A549 (cell line): ENCODE results near the gene NKAIN2.

ENCODE experiments used
- ATOH8 ChIP-seq: fragments of 250-450 bp; sonication (Bioruptor Pico); IDR thresholded peaks from 2 replicates; pipeline ENCODE4 v1.5.0; 2020; ENCODE audit warnings: low read depth, mild to moderate bottlenecking, moderate library complexity
- CEBPB ChIP-seq, 2 experiments: fragments of >200 bp in 1 of 2; sonication (Bioruptor Twin) in 1 of 2; formaldehyde crosslinking in 1 of 2; IDR thresholded peaks; 2 replicates each; pipeline ENCODE4 v1.6.1; 2012 to 2016
- CTCF ChIP-seq: fragments of >200 bp; sonication (Bioruptor Twin); formaldehyde crosslinking; IDR thresholded peaks from 3 replicates; pipeline ENCODE4 v1.5.1; 2016
- ESRRA ChIP-seq: fragments of 150-350 bp; IDR thresholded peaks from 2 replicates; pipeline ENCODE4 v1.6.1; 2014; ENCODE audit warnings: mild to moderate bottlenecking, low read length, borderline replicate concordance
- GATA3 ChIP-seq: IDR thresholded peaks from 2 replicates; pipeline ENCODE4 v1.6.1; 2012; ENCODE audit warnings: borderline replicate concordance
- PHF8 ChIP-seq: fragments of 200-600 bp; sonication (generic); IDR thresholded peaks from 2 replicates; pipeline ENCODE4 v1.6.1; 2016; ENCODE audit warnings: low read depth, mild to moderate bottlenecking, antibody characterized with exemption, moderate library complexity, borderline replicate concordance
- POLR2A ChIP-seq: IDR thresholded peaks from 2 replicates; pipeline ENCODE4 v1.6.1; 2012; ENCODE audit warnings: mild to moderate bottlenecking, low read length
- RAD21 ChIP-seq, 2 experiments: fragments of >200 bp in 1 of 2; sonication (Bioruptor Twin) in 1 of 2; formaldehyde crosslinking in 1 of 2; IDR thresholded peaks in 1 of 2; conservative IDR thresholded peaks in 1 of 2; 2 replicates in 1 of 2; 3 replicates in 1 of 2; pipeline ENCODE4 v1.6.1; 2012 to 2018; ENCODE audit warnings: inconsistent platforms in 1 of 2
- RFX5 ChIP-seq: fragments of 450-650 bp; IDR thresholded peaks from 2 replicates; pipeline ENCODE4 v1.7.1; 2014; ENCODE audit warnings: antibody characterized with exemption, mild to moderate bottlenecking, moderate library complexity
- SREBF2 ChIP-seq: fragments of 450-650 bp; IDR thresholded peaks from 2 replicates; pipeline ENCODE4 v1.6.1; 2014; ENCODE audit warnings: mild to moderate bottlenecking, moderate library complexity

DNA sequence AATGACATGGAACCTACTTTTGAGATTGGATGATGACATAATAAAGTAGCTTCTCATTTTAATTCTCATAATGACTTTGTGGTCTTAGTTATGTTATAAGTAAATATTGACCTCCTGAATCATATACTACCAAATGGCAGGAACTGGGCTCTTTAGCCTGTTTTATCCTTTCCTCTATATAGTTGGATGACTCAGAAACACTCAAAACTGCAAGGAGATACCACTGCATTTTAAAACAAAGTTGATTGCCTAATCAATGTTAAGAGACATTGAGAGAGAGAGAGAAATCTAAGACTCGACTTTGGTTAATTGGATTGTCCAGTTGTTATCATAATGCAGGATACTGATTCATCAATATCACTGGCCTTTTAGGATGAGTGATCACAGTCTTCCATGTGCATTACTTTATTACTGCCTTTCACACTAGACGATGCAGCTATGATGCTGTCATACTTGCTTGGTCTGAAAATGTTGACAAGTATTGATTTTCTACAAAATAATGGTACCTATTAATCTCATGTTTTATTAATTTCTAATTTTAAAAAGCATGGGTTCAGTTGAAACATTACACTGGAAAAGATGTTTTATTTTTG is 320.0 kb downstream of the NKAIN2 start:
- TF ChIP-seq RFX5 (no peak), CTCF (no peak), GATA3 (no peak), ATOH8 (CRISPR knock-in tag) (no peak), POLR2A (no peak), ESRRA (no peak), PHF8 (no peak), CEBPB (IDR thresholded peaks at IDR 0.05) (no peak), RAD21 (conservative IDR thresholded peaks at IDR 0.05 in 1 of 2, IDR thresholded peaks at IDR 0.05 in 1 of 2) (no peak), SREBF2 (no peak)
